ENCODE measurements around the gene PHF13.

Gene PHF13

DNA sequence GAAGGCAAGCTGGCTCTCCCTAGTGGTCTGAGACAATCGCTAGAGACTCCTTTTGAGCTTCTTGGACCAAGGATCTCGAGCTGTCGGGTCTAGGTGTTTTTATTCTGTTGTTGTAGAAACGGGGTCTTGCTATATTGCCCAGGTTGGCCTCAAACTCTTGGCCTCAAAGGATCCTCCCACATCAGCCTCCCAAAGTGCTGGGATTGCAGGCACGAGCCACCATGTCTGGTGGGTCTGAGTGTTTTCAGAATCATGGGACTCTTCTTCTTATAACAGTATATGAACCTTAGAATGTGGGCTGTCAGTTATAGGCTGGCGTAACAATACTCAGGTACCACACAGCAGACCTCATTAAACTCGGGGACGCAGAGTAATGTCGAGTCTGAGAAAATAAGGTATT is 55.0 kb downstream of the PHF13 start:
- no peak for DNase-seq

DNA sequence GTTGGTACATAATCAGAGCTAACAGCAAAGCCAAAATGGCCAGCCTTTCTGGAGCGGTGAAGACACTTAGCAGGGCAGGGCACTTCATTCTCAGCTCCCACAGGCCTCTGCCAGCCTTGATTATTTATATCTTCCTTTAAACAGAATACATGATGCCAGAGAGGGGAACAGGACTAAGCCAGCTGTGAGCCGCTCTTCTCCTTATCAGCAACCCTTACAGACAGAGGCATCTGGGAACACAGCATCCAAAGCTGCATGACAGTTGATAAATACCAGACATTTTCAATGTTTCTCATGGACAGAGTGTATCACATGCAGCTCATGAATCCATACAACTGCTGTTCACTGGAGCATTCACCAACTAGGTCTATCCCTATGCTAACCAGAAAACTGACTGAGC is 59.0 kb downstream of the PHF13 start:
- DNase-seq: no peak

All from NCI-H1436 treated with DMSO at 0.1 percent for 48 hours (cell line).